K562 (cell line): ENCODE measurements around the gene ADGRL3. TPM values are rescaled to one million over a fixed set of nuclear protein-coding genes. Genes with fewer than 3 reads are reported as not detected.

Source experiments
- ATAC-seq: fragments of 200-7000 bp; cut with Tn5 transposase; 3 replicates; pipeline ENCODE4 v1.9.1; 2020; ENCODE audit warnings: moderate library complexity
- BruUV-seq: library from RNA; stranded (reverse); fragments of 400-500 nt; replicated peaks from 2 replicates; lab custom pipeline; 2021; lab: Mats Ljungman, UMichigan
- CTCF ChIA-PET: fragments of 300-600 bp; formaldehyde crosslinking; extraction: SDS; loops from one replicate; lab custom pipeline; 2021; ENCODE audit warnings: low intra/inter-chr PET ratio; lab: Yijun Ruan, JAX
- POLR2A ChIA-PET: fragments of 300-600, 350-650 bp; sonication (Branson Sonifier 250); formaldehyde crosslinking; extraction: SDS; loops from one replicate; lab custom pipeline; 2021; ENCODE audit warnings: antibody characterized with exemption, inconsistent platforms; lab: Yijun Ruan, JAX
- DNase-seq, 4 experiments: peaks; one replicate each; pipeline versions ENCODE4 v3.0.0 to v3.0.0-alpha.2; 2011 to 2018; ENCODE audit warnings: low spot score in 3 of 4, mixed read lengths in 3 of 4; ENCODE audit errors: extremely low read depth in 1 of 4
- FAIRE-seq: peaks from 2 replicates; lab custom pipeline; 2011; peaks lifted over from hg19 to GRCh38; lab: Jason Lieb, UNC
- H2AFZ ChIP-seq: 2 replicates; pipeline ENCODE4 v1.6.0; 2011; ENCODE audit warnings: low read depth, low read length, control low read depth, inconsistent platforms
- H3K27ac ChIP-seq: fragments of 200-600 bp; 3 replicates; pipeline ENCODE4 v1.8.0; 2011; ENCODE audit warnings: low read depth, mild to moderate bottlenecking, control low read depth, inconsistent platforms, low read length, moderate library complexity, mixed read lengths; ENCODE audit errors: extremely low read depth
- H3K27me3 ChIP-seq, 2 experiments: fragments of 300-600 bp in 1 of 2; 2 replicates in 1 of 2; 3 replicates in 1 of 2; pipeline versions ENCODE4 v1.6.0 to v1.8.0; 2011; ENCODE audit warnings: inconsistent platforms in 2 of 2, low read length in 2 of 2, mild to moderate bottlenecking in 1 of 2, mixed read lengths in 1 of 2, moderate library complexity in 1 of 2; ENCODE audit not compliant: control insufficient read depth in 2 of 2, insufficient read depth in 2 of 2
- H3K36me3 ChIP-seq: fragments of 300-600 bp; 3 replicates; pipeline ENCODE4 v1.8.0; 2011; ENCODE audit warnings: mild to moderate bottlenecking, low read length, inconsistent platforms; ENCODE audit not compliant: control insufficient read depth, insufficient read depth
- H3K4me1 ChIP-seq, 2 experiments: fragments of 200-600 bp in 1 of 2; replicated peaks in 1 of 2; 2 replicates in 1 of 2; 3 replicates in 1 of 2; pipeline versions ENCODE4 v1.5.1 to v1.8.0; 2011; ENCODE audit warnings: inconsistent platforms in 2 of 2, low read length in 2 of 2, mild to moderate bottlenecking in 1 of 2, mixed read lengths in 1 of 2, moderate library complexity in 1 of 2; ENCODE audit not compliant: control insufficient read depth in 2 of 2, insufficient read depth in 2 of 2
- H3K4me2 ChIP-seq: 2 replicates; pipeline ENCODE4 v1.6.1; 2011; ENCODE audit warnings: low read length, control low read depth, inconsistent platforms, mixed read lengths; ENCODE audit not compliant: insufficient read depth
- H3K4me3 ChIP-seq: fragments of 200-600 bp; sonication (generic), shearing (Covaris generic); 2 replicates; pipeline ENCODE4 v1.5.1; 2016; ENCODE audit warnings: control low read depth, inconsistent platforms
- H3K79me2 ChIP-seq: fragments of 200-600 bp; 3 replicates; pipeline ENCODE4 v1.8.0; 2011; ENCODE audit warnings: low read length, inconsistent platforms; ENCODE audit not compliant: control insufficient read depth, insufficient read depth
- H3K9ac ChIP-seq, 2 experiments: 2 replicates each; pipeline versions ENCODE4 v1.6.0 to v1.6.1; 2011; ENCODE audit warnings: low read depth in 2 of 2, low read length in 2 of 2, control low read depth in 1 of 2, inconsistent platforms in 1 of 2, mild to moderate bottlenecking in 1 of 2, mixed read lengths in 1 of 2; ENCODE audit not compliant: insufficient read depth in 1 of 2
- H3K9me1 ChIP-seq: one replicate; pipeline ENCODE4 v1.6.0; 2011; ENCODE audit warnings: inconsistent platforms, mild to moderate bottlenecking, low read length, moderate library complexity; ENCODE audit not compliant: control insufficient read depth, insufficient read depth
- H3K9me3 ChIP-seq: replicated peaks from 2 replicates; pipeline ENCODE4 v1.5.1; 2011; ENCODE audit warnings: low read depth, low read length, inconsistent platforms; ENCODE audit not compliant: control insufficient read depth, insufficient read depth
- H4K20me1 ChIP-seq: replicated peaks from 2 replicates; pipeline ENCODE4 v1.6.1; 2011; ENCODE audit warnings: low read length, inconsistent platforms, mixed read lengths; ENCODE audit not compliant: control insufficient read depth, insufficient read depth
- CHD4 ChIP-seq: fragments of 200-600 bp; sonication (generic); IDR thresholded peaks from 3 replicates; pipeline ENCODE4 v1.6.1; 2012; ENCODE audit warnings: low read depth, mild to moderate bottlenecking, mixed read lengths, low read length, inconsistent platforms; ENCODE audit not compliant: insufficient read depth, insufficient replicate concordance, poor library complexity, severe bottlenecking
- HDGF ChIP-seq: fragments of 450-650 bp; IDR thresholded peaks from 2 replicates; pipeline ENCODE4 v1.6.1; 2016
- HNRNPK ChIP-seq: fragments of 200-400 bp; formaldehyde crosslinking; IDR thresholded peaks from one replicate; pipeline ENCODE4 v1.6.1; 2018; ENCODE audit warnings: mild to moderate bottlenecking, low read depth, low read length; ENCODE audit not compliant: poor library complexity, severe bottlenecking
- KDM5B ChIP-seq: fragments of 200-600 bp; sonication (generic); IDR thresholded peaks from 2 replicates; pipeline ENCODE4 v1.6.1; 2012; ENCODE audit warnings: low read depth, mild to moderate bottlenecking, moderate library complexity, low read length, control low read depth, inconsistent platforms; ENCODE audit not compliant: insufficient replicate concordance
- NR2C1 ChIP-seq, 2 experiments: fragments of 450-650 bp; IDR thresholded peaks; 2 replicates each; pipeline ENCODE4 v1.6.1; 2017; ENCODE audit warnings: mild to moderate bottlenecking in 2 of 2, antibody characterized with exemption in 1 of 2, inconsistent platforms in 1 of 2, missing compliant biosample characterization in 1 of 2, missing genetic modification characterization in 1 of 2
- NR2F6 ChIP-seq: fragments of 450-650 bp; formaldehyde crosslinking; IDR thresholded peaks from 2 replicates; pipeline ENCODE4 v1.4.0; 2020; ENCODE audit warnings: mild to moderate bottlenecking
- POLR2AphosphoS2 ChIP-seq: IDR thresholded peaks from 2 replicates; pipeline ENCODE4 v1.6.1; 2012; ENCODE audit warnings: low read length, improper control_type of control experiment
- POLR2G ChIP-seq: fragments of 200-400 bp; formaldehyde crosslinking; IDR thresholded peaks from 2 replicates; pipeline ENCODE4 v1.6.1; 2017; ENCODE audit warnings: low read depth, mild to moderate bottlenecking, antibody characterized with exemption, low read length, moderate library complexity
- PTRF ChIP-seq: fragments of 450-650 bp; IDR thresholded peaks from 2 replicates; pipeline ENCODE4 v1.6.1; 2016; ENCODE audit warnings: mild to moderate bottlenecking, missing genetic modification characterization, missing compliant biosample characterization
- ZNF121 ChIP-seq: sonication (generic); formaldehyde crosslinking; conservative IDR thresholded peaks from 2 replicates; pipeline ENCODE4 v1.8.0; 2022; ENCODE audit warnings: missing genetic modification reagents
- WGBS: fragments of 100-300 bp; shearing (Covaris generic); methylation state at CpG from one replicate; pipeline ENCODE4 v1.1.6; 2016; ENCODE audit warnings: low coverage, mixed read lengths; ENCODE audit not compliant: insufficient coverage; ENCODE audit errors: missing lambda C conversion rate; 5-methylcytosine and 5-hydroxymethylcytosine counted together
- in situ Hi-C: fragments of 300-500 bp; cut with MboI; formaldehyde crosslinking; loops from 4 replicates; pipeline ENCODE4 v1.15.0; 2018; ENCODE audit warnings: inconsistent platforms, mixed read lengths
- intact Hi-C: fragments of 100-400 bp; cut with micrococcal nuclease; formaldehyde crosslinking; loops from 2 replicates; pipeline ENCODE4 v1.14.2; 2022
- polyA plus RNA-seq, 8 experiments: library from polyadenylated mRNA; depleted of rRNA in 4 of 8; stranded (reverse) in 5 of 8; unstranded in 3 of 8; fragments of >200 nt; fragmentation: Nextera tagmentation in 2 of 8; fragmentation: Illumina TruSeq in 1 of 8; extraction: Ambion mirVana in 2 of 8; extraction: Trizol in 1 of 8; gene quantifications; 2 replicates each; pipeline versions ENCODE4 v1.2.1 to v1.2.3, GENCODE V29; 2011 to 2014; ENCODE audit warnings: inconsistent platforms in 1 of 8, missing spikeins in 1 of 8
- total RNA-seq, 7 experiments: library from RNA; depleted of rRNA in 6 of 7; stranded (reverse); fragments of >200 nt in 6 of 7; fragmentation: Illumina TruSeq in 2 of 7; extraction: Trizol in 2 of 7; gene quantifications; 2 replicates each; pipeline versions ENCODE4 v1.2.1 to v1.2.3, GENCODE V29; 2011 to 2021; ENCODE audit warnings: low replicate concordance in 1 of 7
- TF ChIP-seq, protein P1 (sequence below): fragments of 450-650 bp; formaldehyde crosslinking; IDR thresholded peaks from 2 replicates; pipeline ENCODE4 v1.4.0; 2020; ENCODE audit warnings: mild to moderate bottlenecking, mixed read lengths
- TF ChIP-seq, protein P2 (sequence below): sonication (generic); formaldehyde crosslinking; IDR thresholded peaks from 2 replicates; pipeline ENCODE4 v1.8.0; 2022; ENCODE audit warnings: mild to moderate bottlenecking, missing genetic modification reagents, borderline replicate concordance
- TF ChIP-seq, protein P3 (sequence below): fragments of 200-800 bp; sonication (Bioruptor generic); IDR thresholded peaks from 2 replicates; pipeline ENCODE4 v1.6.1; 2017; ENCODE audit warnings: missing genetic modification characterization, missing compliant biosample characterization

The ADGRL3 gene
- total and polyA plus RNA-seq, 9 of the 15 experiments (the other 6 are each of a cell fraction or from before 2014, with no cell fraction given): 0.03 to 0.14 (median 0.04) TPM; not detected in 2

DNA sequence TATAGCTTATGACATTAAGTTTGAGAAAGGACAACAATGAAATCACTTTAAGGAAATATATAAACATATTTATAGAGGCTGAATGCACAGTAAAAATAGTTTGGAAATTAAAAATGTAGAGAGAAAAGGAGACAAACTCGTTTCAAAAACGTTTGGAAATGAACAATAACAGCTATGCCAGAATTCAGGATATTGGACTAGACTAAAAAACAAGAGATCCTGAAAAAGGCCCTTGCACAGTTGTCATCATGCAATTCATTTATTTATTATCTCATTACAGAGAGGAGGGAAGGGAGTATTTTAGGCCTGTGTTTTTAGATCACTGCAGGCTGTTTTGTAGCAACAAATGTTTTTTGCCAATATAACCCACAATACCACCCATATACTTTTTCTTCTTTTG lies 527.2 kb downstream of the ADGRL3 start:
- FAIRE-seq: no peak
- H3K4me3 ChIP-seq: no peak overlapping the region

More for the DNA sequence above, 527.2 kb downstream of the ADGRL3 start:
- Histone ChIP-seq H3K4me1 (no peaks in the 10 kb centered on the region), H3K9ac (no peak overlapping the region), H3K4me2 (no peak overlapping the region), H3K36me3 (no peaks in the 10 kb centered on the region), H3K79me2 (no peaks in the 10 kb centered on the region), H3K27me3 (no peaks in the 10 kb centered on the region), H3K9me1 (no peaks in the 10 kb centered on the region), H3K9me3 (no peaks in the 10 kb centered on the region), H4K20me1 (no peaks in the 10 kb centered on the region), H2AFZ (no peak overlapping the region), H3K27ac (no peak overlapping the region)
- no peak for TF ChIP-seq NR2C1 (IDR thresholded peaks at IDR 0.05)
- TF ChIP-seq NR2C1 (tag; IDR thresholded peaks at IDR 0.05): no peak
- TF ChIP-seq, protein P1, sequence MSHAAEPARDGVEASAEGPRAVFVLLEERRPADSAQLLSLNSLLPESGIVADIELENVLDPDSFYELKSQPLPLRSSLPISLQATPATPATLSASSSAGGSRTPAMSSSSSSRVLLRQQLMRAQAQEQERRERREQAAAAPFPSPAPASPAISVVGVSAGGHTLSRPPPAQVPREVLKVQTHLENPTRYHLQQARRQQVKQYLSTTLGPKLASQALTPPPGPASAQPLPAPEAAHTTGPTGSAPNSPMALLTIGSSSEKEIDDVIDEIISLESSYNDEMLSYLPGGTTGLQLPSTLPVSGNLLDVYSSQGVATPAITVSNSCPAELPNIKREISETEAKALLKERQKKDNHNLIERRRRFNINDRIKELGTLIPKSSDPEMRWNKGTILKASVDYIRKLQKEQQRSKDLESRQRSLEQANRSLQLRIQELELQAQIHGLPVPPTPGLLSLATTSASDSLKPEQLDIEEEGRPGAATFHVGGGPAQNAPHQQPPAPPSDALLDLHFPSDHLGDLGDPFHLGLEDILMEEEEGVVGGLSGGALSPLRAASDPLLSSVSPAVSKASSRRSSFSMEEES: no peak
- no peak for TF ChIP-seq KDM5B
- TF ChIP-seq CHD4: no peak
- TF ChIP-seq ZNF121 (CRISPR knock-in tag): no peak
- TF ChIP-seq POLR2AphosphoS2: no peak
- no peak for TF ChIP-seq PTRF (tag)
- TF ChIP-seq, protein P2, sequence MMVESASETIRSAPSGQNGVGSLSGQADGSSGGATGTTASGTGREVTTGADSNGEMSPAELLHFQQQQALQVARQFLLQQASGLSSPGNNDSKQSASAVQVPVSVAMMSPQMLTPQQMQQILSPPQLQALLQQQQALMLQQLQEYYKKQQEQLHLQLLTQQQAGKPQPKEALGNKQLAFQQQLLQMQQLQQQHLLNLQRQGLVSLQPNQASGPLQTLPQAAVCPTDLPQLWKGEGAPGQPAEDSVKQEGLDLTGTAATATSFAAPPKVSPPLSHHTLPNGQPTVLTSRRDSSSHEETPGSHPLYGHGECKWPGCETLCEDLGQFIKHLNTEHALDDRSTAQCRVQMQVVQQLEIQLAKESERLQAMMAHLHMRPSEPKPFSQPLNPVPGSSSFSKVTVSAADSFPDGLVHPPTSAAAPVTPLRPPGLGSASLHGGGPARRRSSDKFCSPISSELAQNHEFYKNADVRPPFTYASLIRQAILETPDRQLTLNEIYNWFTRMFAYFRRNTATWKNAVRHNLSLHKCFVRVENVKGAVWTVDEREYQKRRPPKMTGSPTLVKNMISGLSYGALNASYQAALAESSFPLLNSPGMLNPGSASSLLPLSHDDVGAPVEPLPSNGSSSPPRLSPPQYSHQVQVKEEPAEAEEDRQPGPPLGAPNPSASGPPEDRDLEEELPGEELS (CRISPR knock-in tag): no peak
- no peak for TF ChIP-seq HNRNPK
- TF ChIP-seq POLR2G: no peak
- no peak for TF ChIP-seq HDGF
- TF ChIP-seq, protein P3, sequence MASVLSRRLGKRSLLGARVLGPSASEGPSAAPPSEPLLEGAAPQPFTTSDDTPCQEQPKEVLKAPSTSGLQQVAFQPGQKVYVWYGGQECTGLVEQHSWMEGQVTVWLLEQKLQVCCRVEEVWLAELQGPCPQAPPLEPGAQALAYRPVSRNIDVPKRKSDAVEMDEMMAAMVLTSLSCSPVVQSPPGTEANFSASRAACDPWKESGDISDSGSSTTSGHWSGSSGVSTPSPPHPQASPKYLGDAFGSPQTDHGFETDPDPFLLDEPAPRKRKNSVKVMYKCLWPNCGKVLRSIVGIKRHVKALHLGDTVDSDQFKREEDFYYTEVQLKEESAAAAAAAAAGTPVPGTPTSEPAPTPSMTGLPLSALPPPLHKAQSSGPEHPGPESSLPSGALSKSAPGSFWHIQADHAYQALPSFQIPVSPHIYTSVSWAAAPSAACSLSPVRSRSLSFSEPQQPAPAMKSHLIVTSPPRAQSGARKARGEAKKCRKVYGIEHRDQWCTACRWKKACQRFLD (CRISPR knock-in tag): no peak
- no peak for TF ChIP-seq NR2F6 (CRISPR knock-in tag)
- DNase-seq: no peak
- no peak for ATAC-seq
- intact Hi-C loops (no loop called here), in situ Hi-C loops (no loop called here)
- 0% methylated on average over 2 of the region's 2 CpGs for WGBS
- no TSS peak for BruUV-seq
- ChIA-PET POLR2A (no interaction called here), CTCF (no interaction called here)
